ENCODE data around the gene SMARCAL1. TPM values are rescaled to one million over a fixed set of nuclear protein-coding genes. Genes with fewer than 3 reads are reported as not detected.

Gene SMARCAL1
- total RNA-seq, 1 donor from 2014 or later = 23.6 TPM

DNA sequence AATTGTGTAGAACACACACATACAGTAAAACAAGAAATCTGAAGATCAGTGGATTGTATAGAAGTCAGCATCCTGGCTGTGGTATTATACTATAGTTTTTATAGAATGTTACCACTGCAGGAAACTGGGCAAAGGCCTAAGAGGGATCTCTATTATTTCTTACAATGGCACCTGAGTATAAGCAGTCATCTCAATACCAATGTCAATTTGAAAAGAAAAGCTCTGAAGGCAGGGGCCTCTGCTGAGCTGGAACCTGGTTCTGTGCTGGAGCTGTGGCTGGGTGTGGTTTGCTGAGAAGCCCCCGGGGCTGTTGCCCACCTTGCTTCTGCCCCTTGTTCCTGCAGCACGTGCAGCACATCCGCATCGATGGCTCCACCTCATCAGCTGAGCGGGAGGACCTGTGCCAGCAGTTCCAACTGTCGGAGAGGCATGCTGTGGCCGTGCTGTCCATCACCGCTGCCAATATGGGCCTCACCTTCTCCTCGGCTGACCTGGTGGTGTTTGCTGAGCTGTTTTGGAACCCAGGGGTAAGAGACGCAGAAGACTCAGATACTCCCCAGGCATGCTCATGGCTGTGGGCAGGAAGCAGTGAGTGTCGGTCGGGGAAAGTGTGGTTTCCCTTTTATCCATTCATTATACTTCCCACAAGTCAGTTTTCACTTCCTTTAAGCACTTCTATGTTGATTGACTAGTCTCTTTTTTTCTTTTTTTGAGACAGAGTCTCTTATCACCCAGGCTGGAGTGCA is 62.8 kb downstream of the SMARCAL1 start:
- DNase-seq (ENCODE audit: extremely low spot score, unreplicated experiment) = no peak
- Mint-ChIP-seq H3K4me3 (ENCODE audit: unreplicated experiment) (no peak overlapping the region), H3K9me3 (ENCODE audit: unreplicated experiment) (no peaks in the 10 kb centered on the region), H3K27ac (ENCODE audit: unreplicated experiment) (no peak overlapping the region), H3K4me1 (ENCODE audit: unreplicated experiment) (no peaks in the 10 kb centered on the region), H3K36me3 (ENCODE audit: unreplicated experiment) (peaks cover 25% of the 10 kb centered on the region), H3K27me3 (ENCODE audit: unreplicated experiment) (no peaks in the 10 kb centered on the region)
- TF ChIP-seq, protein P1, sequence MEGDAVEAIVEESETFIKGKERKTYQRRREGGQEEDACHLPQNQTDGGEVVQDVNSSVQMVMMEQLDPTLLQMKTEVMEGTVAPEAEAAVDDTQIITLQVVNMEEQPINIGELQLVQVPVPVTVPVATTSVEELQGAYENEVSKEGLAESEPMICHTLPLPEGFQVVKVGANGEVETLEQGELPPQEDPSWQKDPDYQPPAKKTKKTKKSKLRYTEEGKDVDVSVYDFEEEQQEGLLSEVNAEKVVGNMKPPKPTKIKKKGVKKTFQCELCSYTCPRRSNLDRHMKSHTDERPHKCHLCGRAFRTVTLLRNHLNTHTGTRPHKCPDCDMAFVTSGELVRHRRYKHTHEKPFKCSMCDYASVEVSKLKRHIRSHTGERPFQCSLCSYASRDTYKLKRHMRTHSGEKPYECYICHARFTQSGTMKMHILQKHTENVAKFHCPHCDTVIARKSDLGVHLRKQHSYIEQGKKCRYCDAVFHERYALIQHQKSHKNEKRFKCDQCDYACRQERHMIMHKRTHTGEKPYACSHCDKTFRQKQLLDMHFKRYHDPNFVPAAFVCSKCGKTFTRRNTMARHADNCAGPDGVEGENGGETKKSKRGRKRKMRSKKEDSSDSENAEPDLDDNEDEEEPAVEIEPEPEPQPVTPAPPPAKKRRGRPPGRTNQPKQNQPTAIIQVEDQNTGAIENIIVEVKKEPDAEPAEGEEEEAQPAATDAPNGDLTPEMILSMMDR (IDR thresholded peaks at IDR 0.05) = no peak

DNA sequence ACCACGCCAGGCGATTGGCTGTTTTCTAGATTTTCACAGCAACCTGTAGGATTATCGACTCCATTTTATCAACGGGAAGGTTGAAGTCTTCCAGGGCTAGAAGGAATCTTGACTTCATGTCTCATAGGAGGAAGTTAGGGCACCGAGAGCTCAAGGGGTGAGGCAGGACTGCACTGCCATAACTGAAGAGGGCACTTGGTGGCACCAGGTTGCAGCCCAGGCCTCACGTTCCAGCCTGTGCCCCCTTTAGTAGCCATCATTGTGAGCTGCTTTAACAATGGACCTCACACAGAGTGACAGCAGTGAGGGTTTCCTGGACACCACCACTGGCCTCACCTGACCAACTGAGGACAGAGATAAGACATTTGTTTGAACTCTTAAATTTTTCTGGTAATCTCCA is 63.5 kb downstream of the SMARCAL1 start:
- TF ChIP-seq, protein P1 (IDR thresholded peaks at IDR 0.05) = no peak
- no peak overlapping the region for H3K27ac Mint-ChIP-seq (ENCODE audit: unreplicated experiment)
- peaks cover 28% of the 10 kb centered on the region for H3K36me3 Mint-ChIP-seq (ENCODE audit: unreplicated experiment)
- H3K9me3 Mint-ChIP-seq (ENCODE audit: unreplicated experiment) = no peaks in the 10 kb centered on the region
- no peak for DNase-seq (ENCODE audit: extremely low spot score, unreplicated experiment)
- no peak overlapping the region for H3K4me3 Mint-ChIP-seq (ENCODE audit: unreplicated experiment)
- no peaks in the 10 kb centered on the region for H3K4me1 Mint-ChIP-seq (ENCODE audit: unreplicated experiment)
- H3K27me3 Mint-ChIP-seq (ENCODE audit: unreplicated experiment) = no peaks in the 10 kb centered on the region

GRCh38 chr2:216477283-216478035 is 65.2 kb downstream of the SMARCAL1 start:
- no peak for DNase-seq (ENCODE audit: extremely low spot score, unreplicated experiment)
- TF ChIP-seq, protein P1 (IDR thresholded peaks at IDR 0.05) = no peak
- Mint-ChIP-seq H3K9me3 (ENCODE audit: unreplicated experiment) (no peaks in the 10 kb centered on the region), H3K27me3 (ENCODE audit: unreplicated experiment) (no peaks in the 10 kb centered on the region), H3K27ac (ENCODE audit: unreplicated experiment) (no peak overlapping the region), H3K4me1 (ENCODE audit: unreplicated experiment) (no peaks in the 10 kb centered on the region), H3K36me3 (ENCODE audit: unreplicated experiment) (peaks cover 36% of the 10 kb centered on the region), H3K4me3 (ENCODE audit: unreplicated experiment) (no peak overlapping the region)

DNA sequence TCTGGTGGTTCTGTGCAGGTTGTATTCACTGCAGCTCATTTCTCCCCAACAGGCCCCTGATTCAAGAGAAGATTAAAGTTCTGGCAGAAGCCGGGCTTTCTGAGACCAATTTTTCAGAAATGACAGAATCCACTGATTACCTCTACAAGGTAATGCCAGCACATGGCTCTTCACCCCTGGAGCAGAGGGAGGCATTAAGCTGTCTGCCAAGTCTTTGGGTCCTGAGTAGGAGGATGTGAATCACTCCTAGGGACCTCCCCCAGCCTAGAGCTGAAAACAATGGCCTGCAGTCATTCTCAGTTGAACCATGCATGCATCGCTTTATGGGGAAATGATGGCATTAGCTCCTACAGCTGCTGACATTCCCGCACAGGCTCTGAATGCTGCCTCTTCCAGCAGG is 65.9 kb downstream of the SMARCAL1 start:
- no peak for DNase-seq (ENCODE audit: extremely low spot score, unreplicated experiment)
- H3K9me3 Mint-ChIP-seq (ENCODE audit: unreplicated experiment) = no peaks in the 10 kb centered on the region
- TF ChIP-seq, protein P1 (IDR thresholded peaks at IDR 0.05) = no peak
- H3K36me3 Mint-ChIP-seq (ENCODE audit: unreplicated experiment) = peaks cover 42% of the 10 kb centered on the region
- no peak overlapping the region for H3K27ac Mint-ChIP-seq (ENCODE audit: unreplicated experiment)
- H3K4me3 Mint-ChIP-seq (ENCODE audit: unreplicated experiment) = no peak overlapping the region
- H3K4me1 Mint-ChIP-seq (ENCODE audit: unreplicated experiment) = no peaks in the 10 kb centered on the region
- H3K27me3 Mint-ChIP-seq (ENCODE audit: unreplicated experiment) = no peaks in the 10 kb centered on the region

DNA sequence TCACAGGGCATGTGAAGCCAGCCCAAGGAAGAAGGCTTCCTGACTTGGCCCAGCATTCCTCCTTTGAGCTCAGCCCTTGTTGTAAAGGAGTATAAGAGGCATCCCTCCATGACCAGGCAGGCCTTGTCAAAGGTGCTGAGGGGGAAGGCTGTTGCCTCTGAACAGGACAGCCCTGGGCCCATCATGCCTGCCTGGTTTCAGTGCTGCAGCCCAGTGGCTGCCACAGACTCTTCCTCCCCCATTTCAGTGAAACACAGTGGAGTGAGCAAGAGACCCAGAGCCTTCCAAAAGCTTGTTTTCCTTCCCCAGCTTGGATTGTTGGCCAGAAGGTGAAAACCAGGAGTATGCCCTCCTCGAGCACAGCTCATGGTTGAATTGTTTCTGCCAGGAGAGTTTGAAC is 66.5 kb downstream of the SMARCAL1 start:
- Mint-ChIP-seq H3K27me3 (ENCODE audit: unreplicated experiment) (no peaks in the 10 kb centered on the region), H3K36me3 (ENCODE audit: unreplicated experiment) (peaks cover 45% of the 10 kb centered on the region), H3K4me1 (ENCODE audit: unreplicated experiment) (no peaks in the 10 kb centered on the region), H3K27ac (ENCODE audit: unreplicated experiment) (no peak overlapping the region), H3K4me3 (ENCODE audit: unreplicated experiment) (no peak overlapping the region), H3K9me3 (ENCODE audit: unreplicated experiment) (no peaks in the 10 kb centered on the region)
- no peak for DNase-seq (ENCODE audit: extremely low spot score, unreplicated experiment)
- TF ChIP-seq, protein P1 (IDR thresholded peaks at IDR 0.05) = no peak

Data from osteocyte (in vitro differentiated cells).